Endothelial cell (in vitro differentiated cells): ENCODE data around the gene TEX35. TPM values are rescaled to one million over a fixed set of nuclear protein-coding genes. Genes with fewer than 3 reads are reported as not detected.

Experiments used
- DNase-seq: peaks from one replicate; pipeline ENCODE4 v3.0.0; 2021; ENCODE audit warnings: low spot score
- H3K27ac Mint-ChIP-seq: one replicate; pipeline ENCODE4 v1.8.0; 2021; ENCODE audit warnings: mixed read lengths, inconsistent platforms; ENCODE audit not compliant: unreplicated experiment
- H3K27me3 Mint-ChIP-seq: one replicate; pipeline ENCODE4 v1.8.0; 2021; ENCODE audit warnings: mild to moderate bottlenecking, moderate library complexity, mixed read lengths, inconsistent platforms; ENCODE audit not compliant: unreplicated experiment
- H3K36me3 Mint-ChIP-seq: one replicate; pipeline ENCODE4 v1.8.0; 2021; ENCODE audit warnings: mild to moderate bottlenecking, low read depth, mixed read lengths, inconsistent platforms; ENCODE audit not compliant: unreplicated experiment
- H3K4me1 Mint-ChIP-seq: one replicate; pipeline ENCODE4 v1.8.0; 2021; ENCODE audit warnings: mild to moderate bottlenecking, mixed read lengths, inconsistent platforms; ENCODE audit not compliant: unreplicated experiment
- H3K4me3 Mint-ChIP-seq: one replicate; pipeline ENCODE4 v1.8.0; 2021; ENCODE audit warnings: mild to moderate bottlenecking, mixed read lengths, inconsistent platforms; ENCODE audit not compliant: unreplicated experiment
- H3K9me3 Mint-ChIP-seq: one replicate; pipeline ENCODE4 v1.8.0; 2021; ENCODE audit warnings: mixed read lengths, inconsistent platforms; ENCODE audit not compliant: unreplicated experiment
- total RNA-seq: library from RNA; stranded (reverse); fragmentation: NEBNext Ultra II Directional; extraction: Animal tissue kit (Norgen Biotek cat#: 25700); gene quantifications from one replicate; pipeline ENCODE4 v1.2.1, GENCODE V29; 2021; ENCODE audit not compliant: unreplicated experiment
- TF ChIP-seq, protein P1 (sequence below): fragments of 200-600 bp; sonication (generic); IDR thresholded peaks from one replicate; pipeline ENCODE4 v1.5.0; 2021; ENCODE audit warnings: antibody characterized with exemption; ENCODE audit not compliant: unreplicated experiment

The TEX35 gene
- total RNA-seq, 1 donor from 2014 or later = not detected

GRCh38 chr1:178506177-178506576 is 6.7 kb upstream of the TEX35 start:
- no peak overlapping the region for H3K27ac Mint-ChIP-seq
- DNase-seq = no peak
- no peak overlapping the region for H3K4me3 Mint-ChIP-seq
- H3K4me1 Mint-ChIP-seq = peaks cover 12% of the 10 kb centered on the region
- no peaks in the 10 kb centered on the region for H3K9me3 Mint-ChIP-seq
- H3K36me3 Mint-ChIP-seq = no peaks in the 10 kb centered on the region
- peaks cover 4% of the 10 kb centered on the region for H3K27me3 Mint-ChIP-seq
- TF ChIP-seq, protein P1, sequence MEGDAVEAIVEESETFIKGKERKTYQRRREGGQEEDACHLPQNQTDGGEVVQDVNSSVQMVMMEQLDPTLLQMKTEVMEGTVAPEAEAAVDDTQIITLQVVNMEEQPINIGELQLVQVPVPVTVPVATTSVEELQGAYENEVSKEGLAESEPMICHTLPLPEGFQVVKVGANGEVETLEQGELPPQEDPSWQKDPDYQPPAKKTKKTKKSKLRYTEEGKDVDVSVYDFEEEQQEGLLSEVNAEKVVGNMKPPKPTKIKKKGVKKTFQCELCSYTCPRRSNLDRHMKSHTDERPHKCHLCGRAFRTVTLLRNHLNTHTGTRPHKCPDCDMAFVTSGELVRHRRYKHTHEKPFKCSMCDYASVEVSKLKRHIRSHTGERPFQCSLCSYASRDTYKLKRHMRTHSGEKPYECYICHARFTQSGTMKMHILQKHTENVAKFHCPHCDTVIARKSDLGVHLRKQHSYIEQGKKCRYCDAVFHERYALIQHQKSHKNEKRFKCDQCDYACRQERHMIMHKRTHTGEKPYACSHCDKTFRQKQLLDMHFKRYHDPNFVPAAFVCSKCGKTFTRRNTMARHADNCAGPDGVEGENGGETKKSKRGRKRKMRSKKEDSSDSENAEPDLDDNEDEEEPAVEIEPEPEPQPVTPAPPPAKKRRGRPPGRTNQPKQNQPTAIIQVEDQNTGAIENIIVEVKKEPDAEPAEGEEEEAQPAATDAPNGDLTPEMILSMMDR = no peak

DNA sequence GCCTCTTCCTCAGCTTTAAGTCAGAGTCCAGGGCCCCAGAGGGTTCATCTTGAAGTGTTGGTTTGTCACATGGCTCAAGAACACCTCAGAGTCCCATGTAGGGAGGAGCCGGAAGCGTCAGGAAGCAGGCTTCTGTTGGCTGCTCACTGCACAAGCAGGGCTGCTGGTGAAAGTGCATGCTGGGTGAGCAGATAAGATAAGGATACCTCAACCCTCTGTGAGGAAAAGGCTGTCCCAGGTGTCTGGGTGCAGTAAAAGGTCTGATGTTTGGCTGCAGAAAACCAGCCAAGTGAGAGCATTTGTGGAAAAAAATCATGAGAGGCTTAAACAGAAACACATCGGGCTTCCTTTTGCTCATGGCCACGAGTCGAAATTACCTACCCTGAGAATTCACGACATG is 6.2 kb upstream of the TEX35 start:
- H3K4me1 Mint-ChIP-seq = peaks cover 7% of the 10 kb centered on the region
- no peak for DNase-seq
- no peaks in the 10 kb centered on the region for H3K9me3 Mint-ChIP-seq
- H3K27me3 Mint-ChIP-seq = peaks cover 4% of the 10 kb centered on the region
- H3K27ac Mint-ChIP-seq = no peak overlapping the region
- H3K4me3 Mint-ChIP-seq = no peak overlapping the region
- H3K36me3 Mint-ChIP-seq = no peaks in the 10 kb centered on the region
- TF ChIP-seq, protein P1 = no peak

- TF ChIP-seq, protein P1 = no peak
- H3K27ac Mint-ChIP-seq = no peak overlapping the region
- no peaks in the 10 kb centered on the region for H3K9me3 Mint-ChIP-seq
- no peak overlapping the region for H3K4me3 Mint-ChIP-seq
- H3K27me3 Mint-ChIP-seq = peaks cover 4% of the 10 kb centered on the region
- H3K4me1 Mint-ChIP-seq = no peaks in the 10 kb centered on the region
- no peaks in the 10 kb centered on the region for H3K36me3 Mint-ChIP-seq
- no peak for DNase-seq
Observed at GRCh38 chr1:178509414-178510007, 3.4 kb upstream of the TEX35 start.

DNA sequence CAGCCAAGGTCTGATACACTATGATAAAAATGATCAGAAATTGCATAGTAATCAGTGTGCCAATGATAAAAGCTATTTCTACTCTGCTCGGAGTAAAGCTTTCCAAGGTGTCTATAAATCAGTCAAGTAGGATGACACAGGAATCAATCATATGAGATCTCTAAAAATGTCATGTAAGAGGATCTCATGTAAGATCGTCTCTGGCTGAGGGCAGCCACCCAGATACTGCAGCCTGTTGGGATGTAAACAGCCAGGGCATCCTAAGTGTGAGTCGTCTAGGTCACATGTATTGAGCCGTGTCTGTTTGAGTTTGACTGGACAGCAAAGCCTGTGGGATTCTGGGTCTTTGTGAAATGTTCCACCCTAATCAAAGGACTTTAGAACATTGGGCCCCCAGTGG is 2.8 kb upstream of the TEX35 start:
- H3K9me3 Mint-ChIP-seq = no peaks in the 10 kb centered on the region
- TF ChIP-seq, protein P1 = no peak
- no peak overlapping the region for H3K27ac Mint-ChIP-seq
- H3K36me3 Mint-ChIP-seq = no peaks in the 10 kb centered on the region
- peaks cover 6% of the 10 kb centered on the region for H3K27me3 Mint-ChIP-seq
- DNase-seq = no peak
- no peaks in the 10 kb centered on the region for H3K4me1 Mint-ChIP-seq
- no peak overlapping the region for H3K4me3 Mint-ChIP-seq

DNA sequence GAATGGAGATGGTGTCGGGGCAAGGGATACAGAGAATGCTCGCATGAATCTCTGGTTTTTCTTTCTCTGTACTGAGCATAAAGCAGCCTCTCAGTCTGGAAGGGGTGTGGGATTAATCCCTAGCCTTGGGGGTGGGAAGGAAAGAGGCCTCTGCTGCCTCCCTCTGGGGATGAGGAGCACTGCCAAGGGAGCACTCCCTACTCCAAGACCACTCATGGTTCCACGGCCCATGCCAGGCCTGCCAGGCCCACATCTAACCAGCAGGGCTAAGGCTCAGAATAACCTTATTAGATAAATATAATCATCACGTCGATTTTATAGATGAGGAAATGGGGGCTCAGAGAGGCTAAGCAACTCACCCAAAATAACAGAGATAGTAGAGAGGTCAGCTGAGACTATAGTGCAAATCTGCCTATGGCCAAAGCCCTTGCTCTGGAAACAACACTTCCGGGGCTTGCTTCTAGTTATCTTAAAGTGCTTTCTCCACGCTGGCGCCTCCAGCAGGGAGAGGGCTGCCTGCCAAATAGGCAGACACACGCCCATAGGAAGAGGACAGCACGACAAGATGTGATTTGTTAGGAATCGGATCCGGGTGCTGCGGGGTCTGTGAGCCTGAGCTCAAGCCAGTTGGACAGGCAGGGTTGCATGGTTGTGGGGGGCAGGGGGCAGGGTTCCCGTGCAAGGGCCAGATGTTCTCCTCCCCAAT is 522 bp downstream of the TEX35 start:
- H3K4me3 Mint-ChIP-seq = no peak overlapping the region
- H3K27me3 Mint-ChIP-seq = peaks cover 7% of the 10 kb centered on the region
- no peak for DNase-seq
- TF ChIP-seq, protein P1 = no peak
- H3K9me3 Mint-ChIP-seq = no peaks in the 10 kb centered on the region
- no peaks in the 10 kb centered on the region for H3K36me3 Mint-ChIP-seq
- no peak overlapping the region for H3K27ac Mint-ChIP-seq
- H3K4me1 Mint-ChIP-seq = no peaks in the 10 kb centered on the region
